Loucy (cell line): Measurements from ENCODE around the gene PCDH10.
"Not testable (repeated sequence)": the region's sequence is repeated elsewhere in the genome, so short reads cannot be mapped to it uniquely, and the experiment has no call there.

ENCODE experiments used
- H2AFZ ChIP-seq: fragments of 200-600 bp; sonication (generic); 2 replicates; pipeline ENCODE4 v1.6.0; 2016; ENCODE audit warnings: antibody characterized with exemption, mild to moderate bottlenecking, low read length, moderate library complexity
- H3F3A ChIP-seq: fragments of 200-600 bp; 2 replicates; pipeline ENCODE4 v1.6.0; 2016; ENCODE audit warnings: antibody characterized with exemption, low read depth, mild to moderate bottlenecking
- H3K27me3 ChIP-seq: fragments of 200-600 bp; sonication (generic); 2 replicates; pipeline ENCODE4 v1.6.1; 2014; ENCODE audit warnings: low read length, mild to moderate bottlenecking; ENCODE audit not compliant: insufficient read depth, poor library complexity, severe bottlenecking
- H3K36me3 ChIP-seq: fragments of 200-600 bp; sonication (generic); 2 replicates; pipeline ENCODE4 v1.6.1; 2016; ENCODE audit warnings: low read length; ENCODE audit not compliant: insufficient read depth
- H3K4me1 ChIP-seq: fragments of 200-600 bp; sonication (generic); 2 replicates; pipeline ENCODE4 v1.5.1; 2014; ENCODE audit warnings: low read length, mild to moderate bottlenecking; ENCODE audit not compliant: insufficient read depth, poor library complexity, severe bottlenecking
- H3K4me2 ChIP-seq: fragments of 200-600 bp; sonication (generic); 2 replicates; pipeline ENCODE4 v1.6.0; 2014; ENCODE audit warnings: antibody characterized with exemption, low read length, low read depth, mild to moderate bottlenecking; ENCODE audit not compliant: poor library complexity, severe bottlenecking
- H3K4me3 ChIP-seq: fragments of 200-600 bp; sonication (generic); 2 replicates; pipeline ENCODE4 v1.5.1; 2014; ENCODE audit warnings: low read length, mild to moderate bottlenecking, mixed read lengths; ENCODE audit not compliant: poor library complexity, severe bottlenecking
- H3K79me2 ChIP-seq: fragments of 200-600 bp; sonication (generic); 2 replicates; pipeline ENCODE4 v1.6.1; 2014; ENCODE audit warnings: low read length; ENCODE audit not compliant: insufficient read depth
- H3K9ac ChIP-seq: fragments of 200-600 bp; sonication (generic); 2 replicates; pipeline ENCODE4 v1.6.0; 2014; ENCODE audit warnings: mild to moderate bottlenecking, low read depth, low read length, moderate library complexity; ENCODE audit not compliant: poor library complexity, severe bottlenecking
- H3K9me2 ChIP-seq: fragments of 200-600 bp; sonication (generic); replicated peaks from 2 replicates; pipeline ENCODE4 v1.6.1; 2016; ENCODE audit warnings: low read depth, low read length, mixed read lengths
- H3K9me3 ChIP-seq: fragments of 200-600 bp; sonication (generic); 2 replicates; pipeline ENCODE4 v1.6.1; 2014; ENCODE audit warnings: mild to moderate bottlenecking, antibody characterized with exemption, low read length, low read depth; ENCODE audit not compliant: insufficient read depth
- H4K20me1 ChIP-seq: fragments of 200-600 bp; sonication (generic); 2 replicates; pipeline ENCODE4 v1.6.0; 2014; ENCODE audit warnings: antibody characterized with exemption, low read length, mild to moderate bottlenecking; ENCODE audit not compliant: insufficient read depth, poor library complexity, severe bottlenecking
- CTCF ChIP-seq: fragments of 200-600 bp; sonication (generic); conservative IDR thresholded peaks from 2 replicates; pipeline ENCODE4 v1.5.1; 2014; ENCODE audit warnings: mild to moderate bottlenecking, antibody characterized with exemption, low read length
- EZH2phosphoT487 ChIP-seq: fragments of 200-600 bp; IDR thresholded peaks from 2 replicates; pipeline ENCODE4 v1.6.1; 2018; ENCODE audit warnings: antibody characterized with exemption, mild to moderate bottlenecking, moderate library complexity, borderline replicate concordance

The PCDH10 gene

GRCh38 chr4:133233922-133234321 lies 84.8 kb downstream of the PCDH10 start:
- no peak overlapping the region for H3K4me2 ChIP-seq
- H3K4me3 ChIP-seq = no peak overlapping the region
- TF ChIP-seq EZH2phosphoT487 = no peak
- TF ChIP-seq CTCF = no peak
- H3K4me1 ChIP-seq = no peaks in the 10 kb centered on the region
- H3K36me3 ChIP-seq = no peaks in the 10 kb centered on the region
- no peak overlapping the region for H3K9ac ChIP-seq
- H4K20me1 ChIP-seq = no peaks in the 10 kb centered on the region
- H3F3A ChIP-seq = no peaks in the 10 kb centered on the region
- no peaks in the 10 kb centered on the region for H3K9me3 ChIP-seq
- H3K9me2 ChIP-seq = no peaks in the 10 kb centered on the region
- no peaks in the 10 kb centered on the region for H3K27me3 ChIP-seq
- no peaks in the 10 kb centered on the region for H3K79me2 ChIP-seq
- no peak overlapping the region for H2AFZ ChIP-seq

GRCh38 chr4:133240451-133240850 lies 91.4 kb downstream of the PCDH10 start:
- not testable (repeated sequence) for H2AFZ ChIP-seq, H3K79me2 ChIP-seq, H3K4me1 ChIP-seq, H3K4me2 ChIP-seq, H3K9me3 ChIP-seq, H3F3A ChIP-seq, H4K20me1 ChIP-seq, H3K36me3 ChIP-seq, H3K9me2 ChIP-seq, H3K27me3 ChIP-seq, H3K4me3 ChIP-seq, H3K9ac ChIP-seq
